K562 (cell line): ENCODE results near the gene CAPN10.

Experiments used
- BACH1 ChIP-seq: fragments of 200-800 bp; sonication (Bioruptor generic); IDR thresholded peaks from 2 replicates; pipeline ENCODE4 v1.6.1; 2016; ENCODE audit warnings: missing genetic modification characterization, missing compliant biosample characterization
- HIVEP1 ChIP-seq: fragments of 250-450 bp; sonication (Bioruptor Pico); IDR thresholded peaks from 2 replicates; pipeline ENCODE4 v1.4.0; 2020; ENCODE audit warnings: mild to moderate bottlenecking
- NR2C2 ChIP-seq, 2 experiments: fragments of 200-800 bp in 1 of 2; sonication (Bioruptor generic) in 1 of 2; sonication (generic) in 1 of 2; formaldehyde crosslinking in 1 of 2; IDR thresholded peaks; 2 replicates each; pipeline versions ENCODE4 v1.6.1 to v1.8.0; 2016 to 2022; ENCODE audit warnings: mild to moderate bottlenecking in 1 of 2, missing compliant biosample characterization in 1 of 2, missing genetic modification characterization in 1 of 2, missing genetic modification reagents in 1 of 2
- POLR2A ChIP-seq: fragments of 450-650 bp; conservative IDR thresholded peaks from 2 replicates; pipeline ENCODE4 v1.6.1; 2016
- SP1 ChIP-seq: sonication (generic); formaldehyde crosslinking; IDR thresholded peaks from 2 replicates; pipeline ENCODE4 v1.8.1; 2022; ENCODE audit warnings: mild to moderate bottlenecking, missing genetic modification reagents
- YY1 ChIP-seq, 3 experiments: IDR thresholded peaks; 2 replicates each; pipeline ENCODE4 v1.6.1; 2011; ENCODE audit warnings: low read length in 2 of 3, mild to moderate bottlenecking in 2 of 3, moderate library complexity in 2 of 3, borderline replicate concordance in 1 of 3, control low read depth in 1 of 3, low read depth in 1 of 3; ENCODE audit not compliant: insufficient read depth in 3 of 3, insufficient replicate concordance in 2 of 3, control insufficient read depth in 1 of 3, insufficient read length in 1 of 3; ENCODE audit errors: extremely low read depth in 1 of 3
- ZNF124 ChIP-seq: sonication (generic); formaldehyde crosslinking; IDR thresholded peaks from 2 replicates; pipeline ENCODE4 v1.8.1; 2022; ENCODE audit warnings: missing genetic modification reagents
- TF ChIP-seq, protein P1 (sequence below): IDR thresholded peaks from 2 replicates; pipeline ENCODE4 v1.6.1; 2012; ENCODE audit warnings: low read depth, low read length, improper control_type of control experiment, borderline replicate concordance
- TF ChIP-seq, protein P2 (sequence below): fragments of 250-450 bp; sonication (Bioruptor Pico); IDR thresholded peaks from 2 replicates; pipeline ENCODE4 v1.8.0; 2021; ENCODE audit warnings: moderate library complexity, mild to moderate bottlenecking, inconsistent platforms

DNA sequence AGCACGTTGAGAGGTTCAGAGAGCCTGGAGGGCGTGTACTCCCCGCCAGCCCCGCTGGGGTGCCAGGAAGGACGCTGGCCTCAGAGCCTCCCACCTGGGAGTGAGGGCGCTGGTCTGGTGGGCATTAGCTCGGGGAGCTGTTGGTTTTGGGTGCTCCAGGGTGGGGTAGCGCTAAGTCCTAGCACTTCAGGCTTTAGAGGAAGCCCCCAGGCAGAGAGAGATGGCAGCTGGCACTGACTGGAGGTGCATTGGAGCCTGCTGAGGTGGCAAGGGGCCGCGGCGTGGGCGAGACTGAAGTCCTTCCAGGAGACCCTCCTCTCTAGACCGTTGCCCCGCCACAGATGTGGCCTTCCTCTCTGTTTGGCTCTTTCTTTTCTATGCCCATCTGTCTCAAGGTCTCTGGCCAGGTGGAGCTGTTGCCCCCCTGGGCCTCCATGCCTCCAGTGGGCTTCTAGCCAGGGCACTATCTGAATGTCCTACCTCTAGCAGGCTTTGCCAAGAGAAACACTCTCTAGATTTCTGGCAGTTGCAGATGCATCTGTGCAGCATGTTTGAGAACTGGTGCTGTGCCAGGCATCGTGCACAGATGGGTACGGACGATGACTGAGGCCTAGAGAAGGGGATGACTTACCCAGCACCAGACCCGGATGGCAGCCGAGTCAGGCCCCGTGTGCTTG is 6.6 kb downstream of the CAPN10 start:
- no peak for TF ChIP-seq ZNF124 (CRISPR knock-in tag)
- TF ChIP-seq NR2C2 (CRISPR knock-in tag; IDR thresholded peaks at IDR 0.05): no peak
- TF ChIP-seq NR2C2 (tag; IDR thresholded peaks at IDR 0.05): no peak
- TF ChIP-seq HIVEP1 (CRISPR knock-in tag): no peak
- TF ChIP-seq, protein P1, sequence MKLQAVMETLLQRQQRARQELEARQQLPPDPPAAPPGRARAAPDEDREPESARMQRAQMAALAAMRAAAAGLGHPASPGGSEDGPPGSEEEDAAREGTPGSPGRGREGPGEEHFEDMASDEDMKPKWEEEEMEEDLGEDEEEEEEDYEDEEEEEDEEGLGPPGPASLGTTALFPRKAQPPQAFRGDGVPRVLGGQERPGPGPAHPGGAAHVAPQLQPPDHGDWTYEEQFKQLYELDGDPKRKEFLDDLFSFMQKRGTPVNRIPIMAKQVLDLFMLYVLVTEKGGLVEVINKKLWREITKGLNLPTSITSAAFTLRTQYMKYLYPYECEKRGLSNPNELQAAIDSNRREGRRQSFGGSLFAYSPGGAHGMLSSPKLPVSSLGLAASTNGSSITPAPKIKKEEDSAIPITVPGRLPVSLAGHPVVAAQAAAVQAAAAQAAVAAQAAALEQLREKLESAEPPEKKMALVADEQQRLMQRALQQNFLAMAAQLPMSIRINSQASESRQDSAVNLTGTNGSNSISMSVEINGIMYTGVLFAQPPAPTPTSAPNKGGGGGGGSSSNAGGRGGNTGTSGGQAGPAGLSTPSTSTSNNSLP: no peak
- no peak for TF ChIP-seq YY1 (IDR thresholded peaks at IDR 0.05; ENCODE audit: borderline replicate concordance in 1 of 3, control insufficient read depth in 1 of 3, extremely low read depth in 1 of 3, insufficient read depth in 3 of 3, insufficient read length in 1 of 3, insufficient replicate concordance in 2 of 3, low read depth in 1 of 3, low read length in 2 of 3)
- TF ChIP-seq BACH1: no peak
- no peak for TF ChIP-seq SP1 (CRISPR knock-in tag)
- no peak for TF ChIP-seq POLR2A
- TF ChIP-seq, protein P2, sequence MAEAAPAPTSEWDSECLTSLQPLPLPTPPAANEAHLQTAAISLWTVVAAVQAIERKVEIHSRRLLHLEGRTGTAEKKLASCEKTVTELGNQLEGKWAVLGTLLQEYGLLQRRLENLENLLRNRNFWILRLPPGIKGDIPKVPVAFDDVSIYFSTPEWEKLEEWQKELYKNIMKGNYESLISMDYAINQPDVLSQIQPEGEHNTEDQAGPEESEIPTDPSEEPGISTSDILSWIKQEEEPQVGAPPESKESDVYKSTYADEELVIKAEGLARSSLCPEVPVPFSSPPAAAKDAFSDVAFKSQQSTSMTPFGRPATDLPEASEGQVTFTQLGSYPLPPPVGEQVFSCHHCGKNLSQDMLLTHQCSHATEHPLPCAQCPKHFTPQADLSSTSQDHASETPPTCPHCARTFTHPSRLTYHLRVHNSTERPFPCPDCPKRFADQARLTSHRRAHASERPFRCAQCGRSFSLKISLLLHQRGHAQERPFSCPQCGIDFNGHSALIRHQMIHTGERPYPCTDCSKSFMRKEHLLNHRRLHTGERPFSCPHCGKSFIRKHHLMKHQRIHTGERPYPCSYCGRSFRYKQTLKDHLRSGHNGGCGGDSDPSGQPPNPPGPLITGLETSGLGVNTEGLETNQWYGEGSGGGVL (CRISPR knock-in tag): no peak
